ENCODE measurements around the gene NCAPD2. TPM values are rescaled to one million over a fixed set of nuclear protein-coding genes. Genes with fewer than 3 reads are reported as not detected.

NCAPD2 gene
- total and polyA plus RNA-seq, 2 donors (not counting 1 experiment from before 2014, with no cell fraction given), result 19.9 to 42.1 TPM

GRCh38 chr12:6536894-6537579 lies 43.1 kb downstream of the NCAPD2 start:
- peak overlapping the region; percentile 88 for H3K27ac Mint-ChIP-seq
- H3K79me2 ChIP-seq (ENCODE audit: control insufficient read depth, insufficient read depth, low read length), result peaks cover 10% of the 10 kb centered on the region
- H3K27me3 Mint-ChIP-seq, result no peaks in the 10 kb centered on the region
- H3K4me1 ChIP-seq (ENCODE audit: control insufficient read depth in 2 of 2, insufficient read depth in 2 of 2, low read length in 2 of 2), result peaks cover 41 to 56% of the 10 kb centered on the region in 2 donors
- peaks cover 31% of the 10 kb centered on the region for H4K20me1 ChIP-seq (ENCODE audit: control insufficient read depth, insufficient read depth, low read length, poor library complexity, severe bottlenecking)
- H3K4me3 ChIP-seq (ENCODE audit: control extremely low read depth in 1 of 5, extremely low read depth in 1 of 5, insufficient read depth in 1 of 5, low read depth in 2 of 5, low read length in 4 of 5), result no peak overlapping the region
- intact Hi-C loops (cut with micrococcal nuclease), result loop anchor here (5.0 kb wide), 1 partner anchor 250 kb away; no protein-coding TSS in a partner anchor
- peaks cover 0 to 32% of the 10 kb centered on the region in 2 experiments for H3K36me3 ChIP-seq (replicated peaks in 1 of 2; ENCODE audit: control extremely low read depth in 1 of 2, control insufficient read depth in 1 of 2, extremely low read depth in 1 of 2, insufficient read depth in 2 of 2, low read length in 1 of 2)
- H3K9ac ChIP-seq (ENCODE audit: low read length), result no peak overlapping the region
- peak overlapping the region; percentile 26 for H3K4me3 Mint-ChIP-seq
- DNase-seq (peak; percentile 33), ATAC-seq (ENCODE audit: low read depth) (no peak)
- H3K9me3 Mint-ChIP-seq (ENCODE audit: insufficient read depth), result no peaks in the 10 kb centered on the region
- H3K27me3 ChIP-seq (replicated peaks in 1 of 4; ENCODE audit: control extremely low read depth in 1 of 4, control insufficient read depth in 3 of 4, insufficient read depth in 4 of 4, low read length in 3 of 4), result no peaks in the 10 kb centered on the region
- CTCF ChIA-PET, result interaction anchor here (0.5 to 7.0 kb wide), 39 partner anchors 12 to 341 kb away, joined by 3 to 222 read pairs (median 3); partner anchors contain the start of genes CD27, CDCA3, IFFO1 and MRPL51
- POLR2A ChIA-PET, result interaction anchor here (0.7 to 5.4 kb wide), 6 partner anchors 66 to 124 kb away, joined by 3 to 39 read pairs (median 12); partner anchors contain the start of gene VAMP1
- H3K4me1 Mint-ChIP-seq, result peaks cover 64% of the 10 kb centered on the region
- 71% methylated on average over 9 of the region's 19 CpGs for WGBS (ENCODE audit: insufficient coverage)
- H3K27ac ChIP-seq (ENCODE audit: low read length in 2 of 2), result no peak overlapping the region
- no peak overlapping the region for H2AFZ ChIP-seq (ENCODE audit: insufficient read depth, low read depth, low read length, poor library complexity, severe bottlenecking)
- H3K4me2 ChIP-seq (replicated peaks; ENCODE audit: low read depth, low read length, poor library complexity, severe bottlenecking), result no peak overlapping the region
- no peak for TF ChIP-seq EZH2 (IDR thresholded peaks at IDR 0.05; ENCODE audit: borderline replicate concordance, insufficient read depth, low read depth, low read length, poor library complexity, severe bottlenecking)
- TF ChIP-seq CTCF (IDR thresholded peaks at IDR 0.05), result no peak
- no peaks in the 10 kb centered on the region for H3K9me3 ChIP-seq (ENCODE audit: control extremely low read depth in 1 of 3, control insufficient read depth in 2 of 3, insufficient read depth in 1 of 3, low read length in 2 of 3)

Measured in B cell (primary cell).